Measurements from ENCODE around the gene FNDC11. TPM values are rescaled to one million over a fixed set of nuclear protein-coding genes. Genes with fewer than 3 reads are reported as not detected.
"Not testable (repeated sequence)": the region's sequence is repeated elsewhere in the genome, so short reads cannot be mapped to it uniquely, and the experiment has no call there.

The FNDC11 gene
- total RNA-seq, 1 donor from 2014 or later: 1.7 TPM

- DNase-seq (ENCODE audit: low read depth): no peak
- no peak for TF ChIP-seq CTCF (conservative IDR thresholded peaks at IDR 0.05; ENCODE audit: low read depth, low read length)
- no peak overlapping the region for H3K4me3 ChIP-seq (ENCODE audit: low read depth, low read length)
Observed at GRCh38 chr20:63599396-63600050, 45.6 kb downstream of the FNDC11 start.

- H3K4me3 ChIP-seq (ENCODE audit: low read depth, low read length); DNase-seq (ENCODE audit: low read depth): not testable (repeated sequence)
Observed at GRCh38 chr20:63601679-63602078, 47.7 kb downstream of the FNDC11 start.

- TF ChIP-seq CTCF (conservative IDR thresholded peaks at IDR 0.05; ENCODE audit: low read depth, low read length): no peak
- no peak overlapping the region for H3K4me3 ChIP-seq (ENCODE audit: low read depth, low read length)
- DNase-seq (ENCODE audit: low read depth): no peak
Observed at GRCh38 chr20:63602321-63602720, 48.4 kb downstream of the FNDC11 start.

Other genes starting within 250 kb of the FNDC11 start
- gene CHRNA4, start 192.8 kb upstream of the FNDC11 start, total RNA-seq: not detected in 2 replicates
- 0.14 TPM in 1 of 2 replicates, not detected in the other for gene KCNQ2, start 81.5 kb upstream of the FNDC11 start, total RNA-seq
- 1.2 and 20.0 TPM in 2 replicates for gene EEF1A2, start 55.1 kb upstream of the FNDC11 start, total RNA-seq
- gene PPDPF, start 33.4 kb upstream of the FNDC11 start, total RNA-seq: 99.3 and 247 TPM in 2 replicates
- not detected in 2 replicates for gene PTK6, start 16.8 kb upstream of the FNDC11 start, total RNA-seq
- not detected in 2 replicates for gene SRMS, start 6.4 kb upstream of the FNDC11 start, total RNA-seq
- 25.7 and 48.8 TPM in 2 replicates for gene HELZ2, start 20.1 kb downstream of the FNDC11 start, total RNA-seq
- gene GMEB2, start 72.9 kb downstream of the FNDC11 start, total RNA-seq: 10.5 and 10.7 TPM in 2 replicates
- gene STMN3, start 99.3 kb downstream of the FNDC11 start, total RNA-seq: 64.5 and 112 TPM in 2 replicates
- 26.5 and 29.1 TPM in 2 replicates for gene RTEL1, start 104.2 kb downstream of the FNDC11 start, total RNA-seq
- 509 and 817 TPM in 2 replicates for gene TNFRSF6B, start 142.5 kb downstream of the FNDC11 start, total RNA-seq
- 42.1 and 49.0 TPM in 2 replicates for gene ARFRP1, start 153.8 kb downstream of the FNDC11 start, total RNA-seq
- gene ZGPAT, start 153.9 kb downstream of the FNDC11 start, total RNA-seq: 36.5 and 57.2 TPM in 2 replicates
- gene LIME1, start 182.5 kb downstream of the FNDC11 start, total RNA-seq: 6.5 and 19.1 TPM in 2 replicates
- 91.5 and 91.9 TPM in 2 replicates for gene SLC2A4RG, start 185.6 kb downstream of the FNDC11 start, total RNA-seq